Stimulated activated CD4-positive, alpha-beta T cell treated with anti-CD3 and anti-CD28 coated beads, Interleukin-4, amount 100 ng/mL, for 1 hour (primary cell): ENCODE data around the gene PPP1CA.

Experiments
- DNase-seq: peaks from one replicate; pipeline ENCODE4 v3.0.0-alpha.2; 2020

Gene PPP1CA

DNA sequence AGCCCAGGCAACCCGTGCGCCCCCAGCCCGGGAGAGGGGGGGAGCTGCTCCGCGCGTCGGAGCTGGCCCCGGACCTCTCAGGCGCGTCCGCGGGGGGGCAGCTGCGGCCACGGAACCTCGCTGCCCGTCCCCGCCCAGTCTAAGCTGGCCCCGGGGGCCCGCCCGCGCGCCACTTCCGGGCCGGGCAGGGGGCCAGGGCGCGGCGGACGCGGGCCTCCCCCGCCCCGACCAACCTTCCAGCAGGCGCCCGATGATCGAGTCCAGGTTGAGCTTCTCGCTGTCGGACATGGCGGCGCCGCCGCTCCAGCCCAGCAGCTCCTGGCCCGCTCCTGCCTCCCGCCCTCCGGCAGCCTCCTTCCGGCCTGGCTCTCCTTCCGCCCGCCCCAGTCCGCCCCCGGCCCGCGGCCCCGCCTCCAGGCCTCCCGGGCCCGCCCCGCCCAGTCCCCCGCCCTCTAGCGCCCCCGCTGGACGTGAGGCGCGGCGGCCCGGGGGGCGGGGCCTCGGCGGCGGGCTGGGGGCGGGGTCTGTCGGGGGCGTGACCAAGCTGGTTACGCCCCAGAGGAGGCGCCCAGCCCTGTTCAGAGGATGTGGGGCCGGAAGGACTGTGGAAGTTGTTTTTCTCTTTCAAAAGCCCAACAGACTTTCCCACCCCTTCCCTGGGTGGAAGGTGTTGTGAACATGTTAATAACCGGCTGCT, at the start of gene PPP1CA:
Gene PPP1CA, minus strand, starts transcription at position 364 of the 697 bp plus-strand sequence. Its CDS starts 76 bp downstream, at position 288.
- DNase-seq: peak; percentile 90

DNA sequence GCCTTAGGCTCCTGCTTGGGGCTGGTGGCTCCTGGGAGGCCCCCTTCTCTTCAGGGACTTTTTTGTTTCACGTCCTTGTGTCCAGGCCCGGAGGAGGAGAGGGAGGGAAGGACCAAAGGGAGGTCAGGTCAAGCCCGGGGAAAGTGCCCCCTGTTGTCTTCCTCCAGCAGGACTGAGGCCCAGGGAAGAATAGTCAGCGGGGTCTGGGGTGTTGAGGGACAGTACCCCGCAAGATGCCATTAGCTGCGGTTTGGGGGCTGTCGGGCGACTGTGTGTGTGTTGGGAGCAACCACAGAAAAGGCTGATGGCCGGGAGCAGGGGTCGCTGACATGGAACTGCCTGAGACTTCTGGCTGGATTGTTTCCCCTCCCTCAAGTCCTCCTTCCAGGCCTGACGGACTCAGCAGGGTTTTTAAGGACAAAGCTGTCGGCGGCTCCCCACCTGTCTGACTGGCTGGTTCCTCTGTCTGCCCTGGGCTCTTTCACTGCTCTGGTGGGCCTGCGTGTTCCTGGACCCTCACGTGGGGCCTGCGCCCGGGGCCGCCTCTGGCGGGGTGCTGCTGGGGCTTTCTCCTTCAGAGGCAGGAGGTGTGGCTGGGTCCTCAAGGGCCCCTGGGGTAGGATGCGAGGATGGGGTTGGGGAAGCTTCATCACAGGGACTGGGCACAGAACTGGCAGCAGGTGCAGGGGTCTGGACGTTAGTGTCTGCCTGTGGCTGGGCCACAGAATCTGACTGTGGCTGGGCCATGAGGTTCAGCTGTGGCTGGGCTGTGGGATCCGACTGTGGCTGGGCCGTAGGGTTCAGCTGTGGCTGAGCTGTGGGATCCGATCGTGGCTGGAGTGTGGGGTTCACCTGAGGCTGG, 49.4 kb upstream of the PPP1CA start:
- no peak for DNase-seq

DNA sequence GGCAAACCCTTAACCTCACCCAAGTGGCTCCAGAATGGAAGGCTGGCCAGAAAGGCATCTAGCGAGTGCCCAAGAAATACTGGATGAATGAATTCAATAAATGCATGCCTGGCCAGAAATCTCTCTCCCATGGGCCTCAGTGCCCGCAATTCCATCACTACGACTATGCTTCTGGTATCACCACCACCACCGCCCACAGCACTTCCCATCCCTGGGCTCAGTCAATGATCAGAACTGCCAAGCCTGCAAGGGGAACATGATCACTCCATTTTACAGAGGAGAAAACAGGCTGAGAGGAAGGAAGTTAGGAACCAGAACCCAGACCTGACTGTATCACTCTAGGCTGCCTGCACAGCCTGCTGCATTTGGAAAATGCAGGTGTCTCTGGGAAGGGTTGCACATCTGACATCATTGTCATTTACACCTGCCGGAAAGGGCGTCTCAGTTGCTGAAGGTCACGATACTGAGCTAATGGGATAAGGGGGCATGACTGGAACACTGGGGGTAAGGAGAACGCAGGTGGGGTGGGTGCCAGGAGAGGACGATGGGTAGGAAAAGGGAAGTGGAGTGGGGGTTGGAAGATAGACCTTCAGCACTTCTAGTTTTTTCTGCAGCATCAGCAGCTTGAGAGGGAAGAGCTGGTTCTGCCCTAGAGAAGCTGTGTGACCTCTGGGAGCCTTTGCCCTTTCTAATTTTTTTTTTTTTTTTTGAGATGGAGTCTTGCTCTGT, 47.6 kb upstream of the PPP1CA start:
- DNase-seq: no peak

DNA sequence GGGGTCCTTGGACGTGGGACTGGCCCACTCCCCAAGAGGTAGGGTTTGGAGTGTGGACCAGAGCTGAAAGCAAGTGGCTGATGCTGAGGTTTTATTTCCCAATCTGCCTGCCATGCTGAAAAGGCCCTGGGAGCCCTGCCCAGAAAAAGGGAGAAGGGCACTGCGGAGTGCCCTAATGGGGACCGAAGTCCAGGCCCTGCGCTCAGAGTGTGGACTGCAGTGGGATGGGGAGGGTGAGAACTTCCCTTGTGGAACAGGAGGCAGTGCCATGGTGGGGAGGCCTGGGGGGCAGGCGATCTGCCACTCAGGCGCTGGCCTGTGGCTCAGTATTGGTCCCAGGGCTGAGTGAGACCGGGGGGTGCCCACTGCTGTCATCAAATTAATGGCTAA, 46.6 kb upstream of the PPP1CA start:
- no peak for DNase-seq

DNA sequence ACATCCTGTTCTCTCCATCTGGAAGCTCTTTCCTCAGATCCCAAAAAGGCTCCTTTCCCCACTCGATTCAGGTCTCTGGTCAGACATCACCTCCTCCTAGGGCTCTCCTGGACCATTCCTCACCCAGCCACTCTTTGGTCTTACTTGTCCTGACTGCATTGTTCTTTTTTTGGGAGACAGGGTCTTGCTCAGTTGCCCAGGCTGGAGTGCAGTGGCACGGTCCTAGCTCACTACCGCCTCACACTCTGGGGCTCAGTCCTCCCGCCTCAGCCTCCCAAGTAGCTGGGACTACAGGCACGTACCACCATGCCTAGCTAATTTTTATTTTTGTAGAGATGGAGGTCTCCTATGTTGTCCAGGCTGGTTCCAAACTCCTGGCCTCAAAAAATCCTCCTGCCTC, 43.9 kb upstream of the PPP1CA start:
- no peak for DNase-seq

DNA sequence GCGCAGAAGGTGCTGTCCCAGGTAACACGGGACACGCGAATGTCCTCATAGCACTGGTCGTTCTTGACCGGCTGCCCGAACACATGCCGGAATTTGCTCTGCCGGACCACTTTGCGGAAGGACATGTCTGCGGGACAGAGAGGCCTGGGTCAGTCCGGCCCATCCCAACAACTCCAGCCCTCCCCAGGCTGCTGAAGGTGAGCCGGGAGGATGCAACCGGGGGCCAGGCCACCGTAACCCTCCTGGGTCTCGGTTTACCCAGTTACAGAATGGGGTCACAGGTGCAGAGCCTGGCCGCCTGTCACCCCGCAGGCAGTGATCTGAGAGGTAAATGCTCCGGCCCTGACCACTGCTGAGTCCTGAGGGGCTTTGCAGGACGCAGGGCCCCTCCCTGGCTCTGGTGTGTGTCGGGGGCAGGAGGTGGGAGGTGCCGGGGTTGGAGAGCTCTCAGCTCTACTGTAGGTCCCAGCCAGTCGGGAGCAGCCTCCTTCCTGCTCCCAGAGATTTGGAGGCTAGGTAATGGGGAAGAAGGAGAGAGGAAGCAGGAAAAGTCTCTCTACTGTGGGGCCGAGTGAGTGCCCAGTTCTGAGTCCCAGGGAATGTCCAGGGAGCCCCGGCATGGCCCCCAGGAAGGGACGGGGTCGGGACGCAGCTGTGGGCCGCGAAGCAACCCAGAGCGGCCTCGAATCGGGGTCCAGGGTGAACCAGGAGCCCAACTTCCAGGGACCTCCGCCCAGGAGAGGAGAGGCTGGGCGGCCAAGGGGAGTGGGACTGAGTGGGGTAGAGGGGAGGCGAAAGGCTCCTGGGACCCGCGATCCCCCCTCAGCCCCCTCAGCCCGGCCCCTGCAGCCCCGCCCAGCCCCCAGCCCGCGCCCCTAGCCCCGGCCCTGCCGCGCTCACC, 41.1 kb upstream of the PPP1CA start:
- DNase-seq: no peak

DNA sequence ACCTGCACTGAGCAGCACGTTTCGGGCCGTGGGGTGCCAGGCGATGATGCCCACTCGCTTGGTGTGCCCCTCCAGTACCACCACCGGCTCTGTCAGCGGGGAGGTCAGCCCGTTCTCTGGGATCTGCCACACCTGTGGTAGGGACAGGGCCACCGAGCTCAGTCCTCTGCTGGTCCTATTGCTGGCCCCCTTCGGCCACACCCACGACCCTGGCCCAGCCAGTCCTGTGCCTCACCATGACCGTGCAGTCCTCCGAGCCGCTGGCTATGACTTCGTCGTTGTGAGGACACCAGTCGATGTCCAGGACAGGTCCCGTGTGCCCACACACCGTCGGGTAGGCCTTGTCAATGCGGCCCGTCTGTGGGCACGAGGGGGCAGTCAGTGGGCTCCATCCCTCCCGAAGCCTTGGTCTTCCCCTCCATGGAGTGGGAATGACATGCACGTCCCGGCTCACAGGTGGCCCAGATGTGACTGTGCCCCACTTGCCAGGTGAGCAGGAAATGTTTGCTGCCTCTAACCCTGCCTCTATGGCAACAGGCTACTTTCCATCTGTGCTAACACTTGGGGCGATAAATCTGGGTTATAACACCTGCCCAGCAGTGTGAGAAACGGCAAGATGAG, 40.2 kb upstream of the PPP1CA start:
- DNase-seq: no peak

DNA sequence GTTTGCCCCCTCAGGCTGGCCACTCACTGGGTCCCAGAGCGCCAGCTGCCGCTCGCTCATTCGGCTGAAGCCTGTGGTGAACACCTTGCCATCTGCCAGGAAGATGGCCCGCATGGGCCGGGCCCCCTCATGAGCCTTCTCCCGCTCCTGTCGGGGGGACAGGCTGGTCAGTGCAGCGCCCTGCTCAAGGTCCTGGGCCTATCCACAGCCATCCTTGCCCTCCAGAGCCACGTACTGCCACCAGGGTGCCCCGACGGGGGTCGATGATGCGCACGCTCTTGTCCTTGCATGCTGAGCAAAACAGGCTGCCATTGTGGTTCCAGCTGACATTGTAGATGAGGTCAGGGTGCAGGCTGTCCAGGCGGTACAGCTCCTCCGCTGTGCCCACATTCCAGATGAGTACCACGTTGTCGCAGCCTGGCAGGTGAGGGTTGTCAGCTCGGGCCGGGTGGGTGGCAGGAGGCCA, 39.5 kb upstream of the PPP1CA start:
- DNase-seq: no peak

DNA sequence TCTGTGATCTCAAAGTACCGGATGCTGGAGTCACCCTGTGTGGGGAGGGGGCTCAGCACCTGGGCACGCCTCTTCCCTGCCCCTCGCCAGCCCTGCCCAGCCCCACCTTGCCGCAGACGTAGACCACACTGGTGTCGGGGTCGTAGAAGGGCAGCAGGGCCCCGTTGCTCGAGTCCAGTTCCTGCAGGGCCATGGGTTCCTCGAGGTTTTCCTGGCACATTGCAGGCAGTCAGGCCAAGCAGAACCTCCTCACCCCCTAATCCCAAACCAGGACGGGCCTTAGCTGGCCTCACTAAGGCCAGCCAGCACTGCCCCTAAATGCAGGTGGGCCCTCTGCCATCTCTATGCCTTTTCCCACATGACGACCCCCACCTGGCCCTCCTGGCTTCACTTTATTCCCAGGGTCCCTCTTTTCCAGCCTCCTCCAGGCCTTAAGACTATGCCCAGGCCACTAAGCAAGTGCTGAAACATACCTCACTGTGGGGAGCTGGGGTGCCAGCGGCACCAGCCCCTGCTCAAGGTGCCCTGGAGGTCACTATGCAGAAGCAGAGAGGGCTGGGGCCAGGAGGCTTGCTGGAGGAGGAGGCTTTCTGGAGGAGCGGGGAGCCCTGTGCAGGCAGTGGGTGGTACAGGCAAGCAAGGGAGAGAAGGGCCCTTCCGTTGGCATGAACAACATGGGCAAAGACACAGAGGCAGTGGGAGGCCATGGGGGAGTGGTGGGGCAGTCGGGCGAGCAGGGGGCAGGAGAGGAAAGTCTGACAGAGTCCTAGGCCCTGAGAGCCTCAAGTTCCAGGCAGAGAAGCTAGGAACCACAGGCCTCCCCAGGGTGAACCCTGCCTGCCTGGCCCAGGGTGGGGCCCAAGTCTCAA, 38.8 kb upstream of the PPP1CA start:
- no peak for DNase-seq

DNA sequence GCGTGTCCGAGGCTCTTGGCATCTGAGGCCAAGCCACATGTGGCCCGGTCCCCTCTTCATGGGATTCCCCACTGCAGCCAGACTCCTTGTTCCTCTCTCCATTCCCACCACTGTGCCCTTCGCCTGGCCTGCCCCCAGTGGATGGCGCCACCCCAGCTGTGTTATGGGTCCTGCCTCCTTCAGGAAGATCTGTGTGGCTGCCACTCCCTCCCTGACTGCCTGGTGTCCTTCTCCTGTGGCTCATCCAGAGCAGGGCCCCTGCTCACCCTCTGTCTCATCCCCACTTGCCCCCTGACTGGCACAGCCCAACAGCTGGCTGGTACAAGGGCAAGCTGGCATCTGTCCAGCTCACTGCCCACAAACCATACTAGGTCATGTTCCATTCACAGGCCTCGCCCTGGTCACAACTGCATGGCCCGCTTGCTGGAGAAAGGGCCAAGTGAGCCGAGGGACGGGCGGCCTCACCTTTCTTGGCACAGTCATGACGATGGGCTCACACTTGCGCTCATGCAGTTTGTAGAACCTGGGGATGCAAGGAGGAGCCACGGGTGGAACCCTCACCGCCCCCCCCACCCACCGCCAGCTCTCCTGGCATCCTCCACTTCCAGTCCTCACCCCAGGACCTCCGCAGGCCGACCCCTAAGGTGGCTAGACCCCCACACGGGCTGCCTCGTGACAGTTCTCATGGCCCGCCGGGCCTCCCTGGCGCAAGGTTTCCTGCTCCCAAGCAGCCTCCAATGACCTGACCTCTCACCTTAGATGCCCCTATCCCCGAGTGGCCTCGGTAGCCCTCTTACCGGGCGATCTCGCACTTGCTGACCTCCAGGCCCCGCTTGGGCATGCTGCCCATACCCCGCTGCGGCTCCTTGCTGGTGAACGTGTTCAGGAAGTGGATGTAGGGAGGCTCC, 37.9 kb upstream of the PPP1CA start:
- peak; percentile 30 for DNase-seq

DNA sequence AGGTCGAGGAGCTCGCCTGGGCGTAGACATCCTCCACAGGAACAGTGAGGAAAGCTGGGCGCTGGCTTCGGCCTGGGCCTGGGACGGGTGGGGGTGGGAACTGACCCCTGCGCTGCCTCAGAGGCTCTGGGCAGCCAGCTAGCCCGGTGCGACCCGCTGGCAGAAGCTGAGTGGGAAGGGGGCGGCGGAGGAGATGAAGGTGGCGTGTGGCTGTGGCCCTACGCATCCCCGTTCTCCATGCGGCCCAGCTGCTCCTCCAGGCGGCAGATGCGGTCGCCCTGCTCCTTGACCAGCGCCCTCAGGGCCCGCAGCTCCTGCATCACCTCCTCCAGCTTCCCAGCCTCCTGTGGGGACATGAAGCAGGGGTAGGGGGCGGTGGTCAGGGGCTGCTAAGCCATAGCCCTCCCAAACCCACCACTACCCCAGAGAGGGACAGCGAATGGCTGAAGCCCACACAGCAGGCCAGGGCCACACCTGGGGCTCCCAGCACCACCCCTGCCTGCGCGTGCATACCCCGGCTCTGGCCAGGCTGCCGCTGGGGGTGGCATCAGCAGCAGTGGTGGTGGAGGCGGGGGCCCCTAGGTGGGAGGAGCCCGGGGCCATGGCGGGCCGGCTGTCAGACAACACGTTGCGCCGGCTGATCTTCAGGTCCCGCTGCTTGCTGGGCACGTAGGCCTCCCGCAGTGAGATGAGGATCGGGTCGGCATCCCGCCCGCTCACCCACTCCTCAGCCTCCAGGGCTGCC, 36.7 kb upstream of the PPP1CA start:
- peak; percentile 77 for DNase-seq

DNA sequence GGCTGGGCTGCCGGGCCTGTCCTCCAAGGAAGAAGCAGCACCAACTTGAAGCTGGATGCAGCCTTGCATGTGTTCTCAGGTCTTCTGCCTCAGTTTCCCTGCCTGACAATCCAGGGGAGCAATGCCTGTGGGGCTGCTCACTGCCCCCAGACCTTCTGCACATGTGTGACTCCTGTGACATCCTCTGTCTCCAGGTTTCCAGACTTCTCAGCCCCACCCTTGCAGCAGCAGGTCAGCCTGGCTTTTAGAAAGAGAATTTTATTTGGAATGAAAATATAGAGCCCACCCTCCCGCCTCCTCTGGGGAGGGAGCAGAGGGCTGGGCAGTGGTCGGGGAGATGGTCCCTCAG, 36.1 kb upstream of the PPP1CA start:
- no peak for DNase-seq

DNA sequence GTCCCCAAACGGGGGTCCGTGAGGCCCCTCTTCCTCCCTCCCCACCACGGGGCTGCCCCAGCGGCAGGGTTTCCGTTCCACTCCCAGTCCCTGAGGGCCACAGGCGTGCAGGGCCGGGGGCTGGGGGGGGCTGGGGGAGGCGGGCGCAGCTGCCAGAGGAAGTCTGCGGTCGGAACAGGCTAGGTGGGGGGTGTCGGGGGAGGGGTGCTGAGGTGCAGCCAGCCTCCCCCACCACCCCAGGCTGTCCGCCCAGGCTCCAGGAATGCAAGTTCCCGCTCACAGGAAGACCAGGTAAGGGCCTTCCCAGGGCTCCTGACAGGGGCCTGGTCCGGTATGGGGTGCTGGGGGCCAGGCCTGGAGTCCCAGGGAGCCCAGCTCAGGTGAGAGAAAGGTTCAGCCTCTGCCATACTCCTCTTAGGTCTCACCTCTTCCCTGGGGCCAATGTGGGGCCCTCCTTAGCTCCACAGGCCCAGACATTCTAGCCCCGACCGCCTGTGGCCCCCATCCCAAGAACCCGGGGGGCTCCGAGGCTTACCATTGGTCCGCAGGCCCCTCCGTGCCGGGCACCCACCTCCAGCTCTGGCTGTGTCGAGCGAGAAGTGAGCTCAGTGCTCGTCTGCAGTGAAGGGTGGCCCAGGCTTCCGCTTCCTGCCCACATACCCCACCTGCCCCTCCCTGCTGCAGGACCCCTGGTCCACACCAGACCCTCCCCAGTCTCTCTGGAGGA, 35.6 kb upstream of the PPP1CA start, which contains the start of gene PTPRCAP:
Gene PTPRCAP, minus strand, starts transcription at position 601 of the 727 bp plus-strand sequence. Its CDS starts 63 bp downstream, at position 538.
- peak; percentile 70 for DNase-seq

DNA sequence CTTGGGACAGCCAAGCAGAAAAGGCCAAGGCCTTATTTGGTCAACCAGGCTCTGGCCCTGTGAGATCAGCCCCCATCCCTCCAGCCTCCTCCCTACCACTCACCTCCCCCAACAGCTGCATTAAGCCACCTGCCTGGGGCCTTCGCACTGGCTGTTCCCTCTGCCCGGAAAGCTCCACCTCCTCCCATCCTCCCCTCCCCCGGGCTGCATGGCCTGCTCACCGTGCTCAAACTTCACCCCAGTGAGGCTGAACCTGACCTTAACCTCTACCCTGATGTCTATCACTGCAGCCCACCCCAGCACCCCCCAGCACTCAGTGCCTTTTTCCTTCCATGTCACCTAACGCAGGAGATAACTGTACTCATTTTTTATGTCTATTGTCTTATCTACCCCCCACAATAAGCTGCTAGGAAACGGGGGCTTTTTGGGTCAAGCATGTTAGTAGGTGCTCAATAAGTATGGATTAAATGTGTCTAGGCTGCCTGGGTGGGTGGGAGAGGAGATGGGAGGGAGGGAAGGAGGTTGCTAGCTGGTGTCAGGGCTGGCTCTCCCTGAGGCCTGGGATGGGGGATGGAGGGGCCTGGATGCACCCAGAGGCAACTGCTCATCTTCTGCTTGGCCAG, 34.9 kb upstream of the PPP1CA start:
- peak; percentile 73 for DNase-seq

DNA sequence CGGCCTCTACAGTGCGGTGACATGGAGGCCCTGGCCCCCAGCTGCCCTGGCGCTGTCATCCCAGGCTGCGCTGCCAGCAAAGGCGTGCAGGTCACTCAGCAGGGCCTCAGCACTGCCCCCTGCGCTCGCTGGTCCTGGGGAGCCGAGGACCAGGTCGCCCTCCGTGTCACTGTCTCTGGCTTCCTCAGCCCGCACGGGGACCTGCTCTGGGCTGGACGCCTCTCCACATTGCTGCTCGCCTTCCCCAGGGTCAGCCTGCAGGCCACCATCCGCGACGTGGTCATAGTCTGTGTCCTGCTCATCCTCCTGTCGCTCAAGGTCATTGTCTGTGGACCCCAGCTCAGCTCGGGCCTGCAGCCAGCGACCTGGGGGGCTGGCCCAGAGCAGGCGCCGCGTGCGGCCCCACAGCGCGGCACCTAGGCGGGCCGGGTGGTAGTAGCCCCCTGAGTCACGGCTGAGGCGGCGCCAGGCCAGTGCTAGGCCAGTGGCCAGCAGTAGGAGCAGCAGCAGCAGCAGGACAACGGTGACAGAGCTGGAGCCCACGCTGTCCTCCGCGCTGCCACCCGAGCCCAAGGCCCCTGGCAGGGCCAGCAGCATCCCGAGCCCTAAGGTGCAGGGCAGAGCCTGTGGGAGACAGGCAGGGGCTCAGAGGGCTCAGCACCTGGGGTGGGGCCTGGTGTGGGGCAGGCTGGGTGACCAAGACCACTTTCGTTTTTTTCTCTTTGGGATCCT, 34.2 kb upstream of the PPP1CA start:
- no peak for DNase-seq

DNA sequence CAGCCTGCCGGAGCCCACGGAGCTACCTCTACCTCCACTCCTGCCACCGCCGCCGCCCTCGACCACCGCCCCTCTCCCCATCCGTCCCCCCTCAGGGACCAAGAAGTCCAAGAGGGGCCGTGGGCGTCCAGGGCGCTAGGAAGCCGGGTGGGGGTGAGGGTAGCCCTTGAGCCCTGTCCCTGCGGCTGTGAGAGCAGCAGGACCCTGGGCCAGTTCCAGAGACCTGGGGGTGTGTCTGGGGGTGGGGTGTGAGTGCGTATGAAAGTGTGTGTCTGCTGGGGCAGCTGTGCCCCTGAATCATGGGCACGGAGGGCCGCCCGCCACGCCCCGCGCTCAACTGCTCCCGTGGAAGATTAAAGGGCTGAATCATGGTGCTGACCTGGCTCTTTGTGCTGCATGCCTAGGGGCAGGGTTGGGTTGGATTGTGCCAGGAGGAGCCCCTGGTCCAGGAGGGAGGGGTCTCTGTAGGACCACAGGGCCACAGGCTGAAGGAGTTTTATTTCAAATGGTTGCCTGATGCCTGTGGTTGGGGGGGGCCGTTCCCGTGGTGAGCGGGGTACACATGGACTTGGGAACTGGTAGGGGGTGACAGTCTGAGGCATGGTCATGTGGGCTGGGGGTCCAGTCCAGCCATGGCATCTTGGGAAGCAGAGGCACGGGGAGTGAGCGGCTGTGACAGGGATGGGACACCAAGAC, 33.5 kb upstream of the PPP1CA start:
- peak; percentile 32 for DNase-seq
